Thyroid gland (tissue), 4 donors: ENCODE results near the gene ABCC6.
"Not testable (repeated sequence)": the region's sequence is repeated elsewhere in the genome, so short reads cannot be mapped to it uniquely, and the experiment has no call there.

ENCODE experiments used
- POLR2A ChIP-seq, 2 donors: fragments of 450-650 bp; IDR thresholded peaks; one replicate each; pipeline ENCODE4 v1.6.1; 2017; ENCODE audit warnings: antibody characterized with exemption in 2 of 2, mild to moderate bottlenecking in 2 of 2, moderate library complexity in 1 of 2
- TF ChIP-seq, protein P1 (sequence below), 6 experiments: fragments of 200-600 bp in 3 of 6; fragments of 450-650 bp in 3 of 6; sonication (generic) in 3 of 6; IDR thresholded peaks; one replicate each; pipeline ENCODE4 v1.5.1; 2016 to 2019; ENCODE audit warnings: antibody characterized with exemption in 6 of 6, mild to moderate bottlenecking in 2 of 6, inconsistent platforms in 1 of 6, moderate library complexity in 1 of 6

- TF ChIP-seq, protein P1, sequence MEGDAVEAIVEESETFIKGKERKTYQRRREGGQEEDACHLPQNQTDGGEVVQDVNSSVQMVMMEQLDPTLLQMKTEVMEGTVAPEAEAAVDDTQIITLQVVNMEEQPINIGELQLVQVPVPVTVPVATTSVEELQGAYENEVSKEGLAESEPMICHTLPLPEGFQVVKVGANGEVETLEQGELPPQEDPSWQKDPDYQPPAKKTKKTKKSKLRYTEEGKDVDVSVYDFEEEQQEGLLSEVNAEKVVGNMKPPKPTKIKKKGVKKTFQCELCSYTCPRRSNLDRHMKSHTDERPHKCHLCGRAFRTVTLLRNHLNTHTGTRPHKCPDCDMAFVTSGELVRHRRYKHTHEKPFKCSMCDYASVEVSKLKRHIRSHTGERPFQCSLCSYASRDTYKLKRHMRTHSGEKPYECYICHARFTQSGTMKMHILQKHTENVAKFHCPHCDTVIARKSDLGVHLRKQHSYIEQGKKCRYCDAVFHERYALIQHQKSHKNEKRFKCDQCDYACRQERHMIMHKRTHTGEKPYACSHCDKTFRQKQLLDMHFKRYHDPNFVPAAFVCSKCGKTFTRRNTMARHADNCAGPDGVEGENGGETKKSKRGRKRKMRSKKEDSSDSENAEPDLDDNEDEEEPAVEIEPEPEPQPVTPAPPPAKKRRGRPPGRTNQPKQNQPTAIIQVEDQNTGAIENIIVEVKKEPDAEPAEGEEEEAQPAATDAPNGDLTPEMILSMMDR (IDR thresholded peaks at IDR 0.05) = not testable (repeated sequence)
- not testable (repeated sequence) for TF ChIP-seq POLR2A (IDR thresholded peaks at IDR 0.05)
These were observed 49.4 kb upstream of the ABCC6 start for GRCh38 chr16:16272573-16273221.
